Measurements from ENCODE around the gene SBF2. TPM values are rescaled to one million over a fixed set of nuclear protein-coding genes. Genes with fewer than 3 reads are reported as not detected.

SBF2 gene
- total RNA-seq, 2 donors from 2014 or later: 53.8 to 60.8 TPM

DNA sequence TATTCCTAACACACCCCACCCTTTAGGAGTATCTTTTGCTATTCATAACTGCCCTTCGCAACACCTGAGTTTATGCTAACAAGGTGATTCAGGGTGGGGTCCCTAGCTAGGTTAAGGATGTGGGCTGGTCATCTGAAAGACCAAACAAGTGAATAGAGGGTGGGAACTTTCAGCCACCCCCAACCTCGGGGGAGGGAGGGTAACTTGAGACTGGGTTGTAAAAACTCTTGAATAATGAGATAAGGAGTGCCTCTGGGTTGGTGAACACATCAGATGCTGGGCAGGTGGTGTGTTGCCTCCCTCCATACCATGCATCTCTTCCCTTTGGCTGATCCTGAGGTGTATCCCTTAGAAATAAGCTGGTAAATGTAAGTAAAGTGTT, 518.6 kb downstream of the SBF2 start:
- H3K27ac ChIP-seq: peak overlapping the region; percentile 21 to 22
- DNase-seq (ENCODE audit: low spot score): no peak
- peaks cover 9% of the 10 kb centered on the region for H3K36me3 ChIP-seq
- no peaks in the 10 kb centered on the region for H3K9me3 ChIP-seq
- no peaks in the 10 kb centered on the region for H3K27me3 ChIP-seq (replicated peaks; ENCODE audit: insufficient read depth)
- TF ChIP-seq, protein P1, sequence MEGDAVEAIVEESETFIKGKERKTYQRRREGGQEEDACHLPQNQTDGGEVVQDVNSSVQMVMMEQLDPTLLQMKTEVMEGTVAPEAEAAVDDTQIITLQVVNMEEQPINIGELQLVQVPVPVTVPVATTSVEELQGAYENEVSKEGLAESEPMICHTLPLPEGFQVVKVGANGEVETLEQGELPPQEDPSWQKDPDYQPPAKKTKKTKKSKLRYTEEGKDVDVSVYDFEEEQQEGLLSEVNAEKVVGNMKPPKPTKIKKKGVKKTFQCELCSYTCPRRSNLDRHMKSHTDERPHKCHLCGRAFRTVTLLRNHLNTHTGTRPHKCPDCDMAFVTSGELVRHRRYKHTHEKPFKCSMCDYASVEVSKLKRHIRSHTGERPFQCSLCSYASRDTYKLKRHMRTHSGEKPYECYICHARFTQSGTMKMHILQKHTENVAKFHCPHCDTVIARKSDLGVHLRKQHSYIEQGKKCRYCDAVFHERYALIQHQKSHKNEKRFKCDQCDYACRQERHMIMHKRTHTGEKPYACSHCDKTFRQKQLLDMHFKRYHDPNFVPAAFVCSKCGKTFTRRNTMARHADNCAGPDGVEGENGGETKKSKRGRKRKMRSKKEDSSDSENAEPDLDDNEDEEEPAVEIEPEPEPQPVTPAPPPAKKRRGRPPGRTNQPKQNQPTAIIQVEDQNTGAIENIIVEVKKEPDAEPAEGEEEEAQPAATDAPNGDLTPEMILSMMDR (IDR thresholded peaks at IDR 0.05): no peak
- no peak for ATAC-seq (ENCODE audit: insufficient number of reproducible peaks, low FRiP score, low read depth)
- H3K4me3 ChIP-seq: no peak overlapping the region
- H3K4me1 ChIP-seq (ENCODE audit: control insufficient read depth in 1 of 2, low read depth in 2 of 2): peaks cover 0 to 24% of the 10 kb centered on the region in 2 donors

DNA sequence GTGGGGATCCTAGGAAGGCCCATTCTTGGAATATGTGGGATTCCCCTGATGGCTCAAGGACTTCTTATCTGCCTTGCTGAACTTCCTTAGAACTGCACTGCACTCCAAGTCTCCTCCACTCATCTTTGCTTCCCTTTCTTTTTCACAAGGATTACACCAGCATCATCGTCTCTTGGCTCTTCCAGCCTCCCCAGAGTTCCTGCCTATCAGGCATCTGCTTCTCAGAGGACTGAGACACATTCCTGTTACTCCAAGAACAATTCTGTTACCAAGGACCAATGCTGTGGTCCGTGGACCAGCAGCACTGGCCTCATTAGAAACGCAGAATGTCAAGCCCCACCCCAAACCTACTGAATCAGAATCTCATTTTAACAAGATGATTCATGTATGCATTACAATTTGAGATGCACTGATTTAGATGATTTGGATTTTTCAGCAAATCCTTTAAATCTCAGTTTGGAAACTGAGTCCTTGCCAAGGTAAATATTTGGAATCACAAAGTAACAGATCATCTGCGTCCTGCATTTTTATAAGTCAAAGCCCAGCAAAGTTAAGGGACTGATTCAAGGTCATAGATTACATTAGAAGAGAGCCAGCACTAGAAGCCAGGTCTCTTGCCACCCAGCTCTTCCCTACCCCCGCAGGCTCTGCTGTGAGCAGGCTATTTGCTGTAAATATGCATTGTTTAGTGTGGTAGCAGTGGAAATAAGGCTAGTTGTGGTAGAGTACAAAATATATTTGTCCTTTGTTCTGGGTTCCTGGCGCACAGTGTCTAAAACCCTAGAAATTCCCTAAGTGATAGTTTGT, 519.2 kb downstream of the SBF2 start:
- H3K27ac ChIP-seq: peak overlapping the region; percentile 21 to 22
- no peak for DNase-seq (ENCODE audit: low spot score)
- TF ChIP-seq, protein P1 (IDR thresholded peaks at IDR 0.05): no peak
- no peak for ATAC-seq (ENCODE audit: insufficient number of reproducible peaks, low FRiP score, low read depth)
- H3K4me3 ChIP-seq: no peak overlapping the region
- H3K9me3 ChIP-seq: no peaks in the 10 kb centered on the region
- H3K27me3 ChIP-seq (replicated peaks; ENCODE audit: insufficient read depth): no peaks in the 10 kb centered on the region
- peaks cover 5% of the 10 kb centered on the region for H3K36me3 ChIP-seq
- H3K4me1 ChIP-seq (ENCODE audit: control insufficient read depth in 1 of 2, low read depth in 2 of 2): peaks cover 0 to 24% of the 10 kb centered on the region in 2 donors

DNA sequence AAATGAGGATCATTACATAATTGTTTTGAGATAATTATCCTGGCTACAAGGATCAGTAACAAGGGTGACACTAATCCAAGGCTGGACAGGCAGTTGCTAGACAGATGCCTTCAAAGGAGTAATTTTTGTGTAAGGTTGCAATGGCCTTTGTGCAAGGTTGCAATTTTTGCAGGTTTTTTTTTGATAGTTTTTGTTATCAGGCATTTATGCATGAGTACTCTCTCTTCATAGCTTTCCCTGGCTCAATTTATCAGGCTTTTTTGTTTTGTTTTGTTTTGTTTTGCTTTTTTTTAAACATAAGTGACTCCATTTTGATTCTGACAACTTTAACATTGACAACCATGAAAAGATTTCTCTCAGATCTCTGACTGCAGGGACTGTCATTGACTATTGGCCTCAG, 519.9 kb downstream of the SBF2 start:
- Histone ChIP-seq H3K36me3 (no peaks in the 10 kb centered on the region), H3K4me1 (ENCODE audit: control insufficient read depth in 1 of 2, low read depth in 2 of 2) (peaks cover 0 to 24% of the 10 kb centered on the region in 2 donors), H3K27me3 (replicated peaks; ENCODE audit: insufficient read depth) (no peaks in the 10 kb centered on the region), H3K9me3 (no peaks in the 10 kb centered on the region), H3K4me3 (no peak overlapping the region), H3K27ac (peak overlapping the region in 1 of 2 donors; percentile 22)
- DNase-seq (ENCODE audit: low spot score) (no peak), ATAC-seq (ENCODE audit: insufficient number of reproducible peaks, low FRiP score, low read depth) (no peak)
- TF ChIP-seq, protein P1 (IDR thresholded peaks at IDR 0.05): no peak

DNA sequence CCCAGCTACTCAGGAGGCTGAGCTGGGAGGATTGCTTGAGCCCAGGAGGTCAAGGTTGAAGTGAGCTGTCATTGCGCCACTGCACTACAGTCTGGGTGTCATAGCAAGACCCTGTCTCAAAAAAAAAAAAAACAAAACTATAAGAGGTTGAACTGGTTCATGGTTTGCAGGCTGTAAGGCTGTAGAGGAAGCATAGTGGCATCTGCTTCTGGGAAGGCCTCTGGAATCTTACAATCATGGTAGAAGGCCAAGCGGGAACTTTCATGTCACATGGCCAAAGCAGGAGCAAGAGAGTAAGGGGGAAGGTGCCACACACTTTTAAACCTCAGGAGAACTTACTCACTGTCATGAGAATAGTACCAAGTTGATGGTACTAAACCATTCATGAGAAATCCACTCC, 520.5 kb downstream of the SBF2 start:
- ATAC-seq (ENCODE audit: insufficient number of reproducible peaks, low FRiP score, low read depth): no peak
- H3K36me3 ChIP-seq: no peaks in the 10 kb centered on the region
- no peaks in the 10 kb centered on the region for H3K27me3 ChIP-seq (replicated peaks; ENCODE audit: insufficient read depth)
- TF ChIP-seq, protein P1 (IDR thresholded peaks at IDR 0.05): no peak
- no peaks in the 10 kb centered on the region for H3K9me3 ChIP-seq
- H3K4me1 ChIP-seq (ENCODE audit: control insufficient read depth in 1 of 2, low read depth in 2 of 2): peaks cover 0 to 24% of the 10 kb centered on the region in 2 donors
- H3K27ac ChIP-seq: no peak overlapping the region
- H3K4me3 ChIP-seq: no peak overlapping the region
- no peak for DNase-seq (ENCODE audit: low spot score)

DNA sequence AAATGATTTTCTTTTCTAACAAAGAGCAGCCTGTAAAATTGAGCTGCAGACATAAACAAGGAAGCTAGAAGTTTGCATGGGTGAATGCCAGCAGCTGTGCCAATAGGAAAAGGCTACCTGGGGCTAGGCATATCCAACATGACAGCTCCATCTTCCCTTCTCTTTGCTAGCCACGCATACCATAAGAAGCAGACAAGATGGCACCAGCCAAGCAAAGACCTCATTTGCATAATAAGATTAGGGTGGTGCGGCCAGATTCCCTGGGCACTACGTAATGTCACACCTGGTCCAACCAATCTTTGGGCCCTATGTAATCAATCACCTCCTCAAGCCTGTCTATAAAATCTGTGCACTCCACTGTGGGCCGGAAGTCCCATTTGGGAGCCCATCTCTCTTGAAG, 521.8 kb downstream of the SBF2 start:
- no peak for DNase-seq (ENCODE audit: low spot score)
- no peak for ATAC-seq (ENCODE audit: insufficient number of reproducible peaks, low FRiP score, low read depth)
- Histone ChIP-seq H3K27ac (no peak overlapping the region), H3K27me3 (replicated peaks; ENCODE audit: insufficient read depth) (no peaks in the 10 kb centered on the region), H3K4me3 (no peak overlapping the region), H3K9me3 (no peaks in the 10 kb centered on the region), H3K36me3 (no peaks in the 10 kb centered on the region), H3K4me1 (ENCODE audit: control insufficient read depth in 1 of 2, low read depth in 2 of 2) (peaks cover 0 to 24% of the 10 kb centered on the region in 2 donors)
- TF ChIP-seq, protein P1 (IDR thresholded peaks at IDR 0.05): no peak
